LNCaP clone FGC (cell line): ENCODE data around the gene ATP6V1B1.
A peak's percentile ranks its signal among the peaks of the same experiment; 100 is the strongest.

Experiments used
- DNase-seq: peaks from one replicate; pipeline ENCODE4 v3.0.0-alpha.2; 2011; ENCODE audit warnings: low read depth
- H3K4me3 ChIP-seq: 2 replicates; pipeline ENCODE4 v1.5.1; 2011; ENCODE audit warnings: mild to moderate bottlenecking, low read depth, low read length, control low read depth
- CTCF ChIP-seq: IDR thresholded peaks from 2 replicates; pipeline ENCODE4 v1.5.1; 2012; ENCODE audit warnings: mild to moderate bottlenecking; ENCODE audit not compliant: control insufficient read depth, insufficient read depth; ENCODE audit errors: extremely low read depth

ATP6V1B1 gene

GRCh38 chr2:71000780-71001591 is 65.3 kb downstream of the ATP6V1B1 start:
- peak; percentile 72 for TF ChIP-seq CTCF
- H3K4me3 ChIP-seq = peak overlapping the region; percentile 38
- no peak for DNase-seq

- no peak for TF ChIP-seq CTCF
- no peak overlapping the region for H3K4me3 ChIP-seq
- DNase-seq = no peak
Observed at GRCh38 chr2:71001592-71001927, 65.9 kb downstream of the ATP6V1B1 start.

GRCh38 chr2:71001981-71002570 is 66.4 kb downstream of the ATP6V1B1 start:
- no peak for DNase-seq
- H3K4me3 ChIP-seq = no peak overlapping the region
- no peak for TF ChIP-seq CTCF

GRCh38 chr2:71003396-71003795 is 67.7 kb downstream of the ATP6V1B1 start:
- DNase-seq = no peak
- no peak for TF ChIP-seq CTCF
- H3K4me3 ChIP-seq = no peak overlapping the region

GRCh38 chr2:71003966-71004755 is 68.5 kb downstream of the ATP6V1B1 start:
- no peak overlapping the region for H3K4me3 ChIP-seq
- no peak for TF ChIP-seq CTCF

GRCh38 chr2:71004857-71005256 is 69.2 kb downstream of the ATP6V1B1 start:
- no peak overlapping the region for H3K4me3 ChIP-seq
- DNase-seq = no peak
- no peak for TF ChIP-seq CTCF

More at GRCh38 chr2:71003966-71004755, 68.5 kb downstream of the ATP6V1B1 start:
- no peak for DNase-seq
